Measurements from ENCODE around the gene SLC12A8.

SLC12A8 gene

GRCh38 chr3:125050488-125051090, 162.0 kb downstream of the SLC12A8 start:
- DNase-seq, result no peak

- no peak for DNase-seq
Observed at GRCh38 chr3:125048282-125048681, 164.3 kb downstream of the SLC12A8 start.

GRCh38 chr3:125045965-125046364, 166.6 kb downstream of the SLC12A8 start:
- no peak for DNase-seq

GRCh38 chr3:125045194-125045593, 167.4 kb downstream of the SLC12A8 start:
- no peak for DNase-seq

GRCh38 chr3:125043599-125044151, 168.9 kb downstream of the SLC12A8 start:
- DNase-seq, result no peak

GRCh38 chr3:125042725-125043406, 169.7 kb downstream of the SLC12A8 start:
- DNase-seq, result no peak

GRCh38 chr3:125039131-125040100, 173.1 kb downstream of the SLC12A8 start:
- no peak for DNase-seq

- DNase-seq, result no peak
Observed at GRCh38 chr3:125037498-125038150, 174.9 kb downstream of the SLC12A8 start.

GRCh38 chr3:125035217-125035616, 177.3 kb downstream of the SLC12A8 start:
- no peak for DNase-seq

- no peak for DNase-seq
Observed at GRCh38 chr3:125033616-125034015, 178.9 kb downstream of the SLC12A8 start.

GRCh38 chr3:125033135-125033534, 179.4 kb downstream of the SLC12A8 start:
- no peak for DNase-seq

- DNase-seq, result no peak
Observed at GRCh38 chr3:125032683-125033082, 179.9 kb downstream of the SLC12A8 start.
